GM21381 (cell line): Measurements from ENCODE around the gene ASCL1.
A peak's percentile ranks its signal among the peaks of the same experiment; 100 is the strongest.

Source experiments
- ATAC-seq: cut with Tn5 transposase; IDR thresholded peaks from one replicate; pipeline ENCODE4 v1.9.1; 2021; ENCODE audit warnings: mild to moderate bottlenecking, moderate library complexity; ENCODE audit not compliant: unreplicated experiment

Gene ASCL1

DNA sequence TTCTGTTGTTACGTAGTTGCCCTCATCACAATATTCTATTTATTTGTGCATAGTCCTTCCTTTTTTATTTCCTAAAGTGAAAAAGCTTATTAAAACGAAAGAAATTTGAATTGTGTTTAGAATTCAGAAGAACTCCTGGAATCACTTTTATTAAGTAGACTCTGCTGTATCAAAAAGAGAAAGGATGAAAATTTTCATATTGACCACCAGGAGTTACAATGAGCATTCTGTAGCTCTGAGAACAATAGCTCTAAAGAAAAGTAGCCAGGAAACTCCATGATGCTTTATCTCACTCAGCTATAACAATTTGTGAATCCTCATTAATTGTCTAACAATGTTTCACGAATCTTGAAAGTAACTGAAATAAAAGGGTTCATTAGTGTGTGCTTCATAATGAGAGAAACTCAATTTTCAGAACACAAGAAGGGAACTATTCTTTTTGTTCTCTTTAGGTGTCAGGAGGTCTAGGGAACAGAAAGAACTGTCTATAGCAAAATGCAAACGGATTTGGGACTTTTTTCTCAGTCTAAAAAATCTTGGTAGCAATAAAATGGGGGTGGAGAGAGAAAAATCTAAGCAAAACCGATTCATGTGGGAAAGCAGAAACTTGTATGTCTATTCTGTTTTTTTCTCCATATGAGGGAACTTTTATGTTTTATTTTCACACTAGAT lies 19.3 kb downstream of the ASCL1 start:
- ATAC-seq, result no peak

DNA sequence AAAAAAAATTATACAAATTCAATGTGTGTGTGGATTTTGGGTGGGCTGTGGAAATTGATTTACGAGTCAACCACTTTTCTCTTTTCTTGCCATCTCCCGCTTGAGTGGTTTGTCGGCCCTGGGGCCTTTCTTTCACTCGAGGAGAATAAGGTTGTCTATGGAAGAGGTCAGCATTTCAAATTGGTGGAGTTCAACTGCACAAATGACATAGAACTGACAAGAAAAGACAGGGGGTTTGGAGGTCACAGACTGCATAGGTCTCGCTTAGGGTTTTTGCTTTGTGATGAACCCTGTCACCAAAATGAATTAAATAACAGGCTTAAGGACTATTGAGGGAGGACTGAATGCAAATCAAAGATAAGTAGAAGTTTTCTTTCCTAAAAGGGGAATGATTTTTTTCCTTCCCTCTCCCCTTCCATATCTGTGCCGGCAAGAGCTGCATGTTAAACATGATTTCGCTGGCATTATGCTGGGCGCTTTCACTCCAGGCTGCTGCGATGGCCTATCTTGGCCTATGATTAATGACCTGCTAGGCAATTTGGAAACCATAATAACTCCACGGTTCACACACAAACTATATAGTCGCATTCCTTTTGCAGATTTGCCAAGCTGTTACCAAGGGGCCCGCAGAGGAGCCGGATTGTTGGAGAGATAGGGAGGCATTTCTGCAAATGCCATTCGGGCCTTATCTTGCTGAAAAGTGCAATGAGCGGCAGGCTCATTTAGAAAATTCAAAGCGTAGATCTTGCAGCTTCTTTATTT lies 20.7 kb downstream of the ASCL1 start:
- ATAC-seq, result no peak

DNA sequence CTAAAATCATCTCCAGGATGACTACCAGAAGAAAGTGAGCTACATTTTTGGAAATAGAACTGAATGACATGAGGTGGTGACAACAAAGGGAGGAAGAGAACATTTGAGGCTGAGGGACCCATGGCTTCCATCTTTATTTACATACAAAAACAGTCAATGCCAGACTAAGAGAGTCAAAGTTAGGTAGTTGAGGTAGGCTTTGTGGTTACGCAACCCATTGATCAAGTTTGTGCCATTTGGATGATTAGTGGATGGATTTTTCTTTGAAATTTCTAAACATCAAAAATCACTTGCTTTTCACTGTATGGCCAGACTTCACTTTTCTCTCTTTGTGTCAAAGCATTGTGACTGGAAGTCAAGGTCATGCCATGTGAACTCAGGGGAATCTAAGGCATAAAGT lies 22.9 kb downstream of the ASCL1 start:
- ATAC-seq, result no peak

DNA sequence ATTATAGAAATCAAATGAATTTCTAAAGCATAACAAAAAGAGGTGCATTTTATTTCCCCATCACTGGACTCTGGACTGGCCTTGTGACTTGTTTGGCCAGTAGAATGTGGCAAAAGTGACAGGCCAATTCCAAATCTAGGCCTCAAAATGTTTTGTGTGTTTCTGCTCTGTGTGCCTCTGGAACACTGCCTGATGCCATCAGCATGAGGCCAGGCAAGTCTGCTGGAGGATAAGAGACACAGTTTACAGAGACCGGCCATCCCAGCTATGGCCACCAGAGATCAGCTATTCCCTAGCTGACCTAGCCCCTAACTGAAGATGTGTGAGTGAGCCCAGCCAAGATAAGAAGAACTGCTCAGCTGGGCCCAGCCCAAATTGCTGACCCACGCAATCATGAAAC lies 32.9 kb downstream of the ASCL1 start:
- ATAC-seq, result no peak

DNA sequence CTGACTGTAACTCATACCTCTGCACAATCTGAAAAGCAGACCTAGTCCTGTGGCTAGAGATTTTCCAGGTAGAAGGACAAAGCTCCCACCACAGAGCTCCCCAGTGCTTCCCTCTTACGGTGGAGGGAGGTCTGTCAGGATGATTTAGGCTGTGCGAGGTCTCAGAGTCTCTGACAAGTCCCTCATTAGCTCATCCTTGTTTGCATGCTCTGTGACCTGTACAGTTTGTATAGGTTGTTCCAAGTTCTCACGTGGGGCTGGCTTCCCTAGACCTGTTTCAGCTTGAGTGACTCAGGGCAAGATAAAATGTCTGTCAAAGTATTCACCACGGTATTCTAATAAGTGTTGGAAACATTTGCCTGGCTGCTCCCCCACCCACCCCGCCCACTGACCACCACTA lies 34.8 kb downstream of the ASCL1 start:
- peak; percentile 44 for ATAC-seq

DNA sequence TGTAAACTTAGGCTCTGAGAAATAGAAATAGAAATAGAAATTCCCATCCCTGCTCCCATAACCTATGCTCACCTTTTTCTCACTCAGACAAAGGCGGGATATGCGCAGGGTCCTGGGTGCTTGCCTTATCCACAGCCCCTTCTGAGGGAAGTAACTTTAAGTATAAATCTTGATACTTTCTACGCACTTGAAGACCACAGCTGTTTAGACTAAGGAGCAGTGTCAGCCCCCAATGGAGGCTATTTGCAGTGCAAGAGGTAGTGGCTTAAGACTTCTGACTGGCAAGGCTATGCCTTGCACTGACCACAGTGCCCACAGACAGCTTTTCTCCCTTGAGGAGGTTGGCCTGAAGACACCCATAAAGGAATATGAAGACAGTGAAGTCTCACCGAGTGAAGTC lies 35.2 kb downstream of the ASCL1 start:
- ATAC-seq, result peak; percentile 29

DNA sequence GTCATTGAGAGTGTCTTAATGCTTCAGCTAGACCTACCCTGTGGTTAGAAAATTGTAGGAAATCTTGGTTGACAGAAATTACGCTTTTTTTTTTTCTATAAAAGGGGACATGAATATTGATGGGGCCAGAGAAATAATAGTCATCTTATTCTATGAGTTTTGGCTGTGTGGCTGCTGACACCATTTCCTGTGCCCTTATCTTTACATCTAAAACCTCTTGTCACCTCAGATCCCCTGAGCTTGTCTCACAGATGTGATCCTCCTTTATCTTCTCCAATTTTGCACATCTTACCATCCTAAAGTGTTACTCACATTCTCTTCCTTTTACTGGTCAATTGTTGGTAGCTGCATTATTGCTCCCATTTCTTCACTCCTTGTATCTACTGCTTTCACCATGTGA lies 36.1 kb downstream of the ASCL1 start:
- ATAC-seq, result no peak

DNA sequence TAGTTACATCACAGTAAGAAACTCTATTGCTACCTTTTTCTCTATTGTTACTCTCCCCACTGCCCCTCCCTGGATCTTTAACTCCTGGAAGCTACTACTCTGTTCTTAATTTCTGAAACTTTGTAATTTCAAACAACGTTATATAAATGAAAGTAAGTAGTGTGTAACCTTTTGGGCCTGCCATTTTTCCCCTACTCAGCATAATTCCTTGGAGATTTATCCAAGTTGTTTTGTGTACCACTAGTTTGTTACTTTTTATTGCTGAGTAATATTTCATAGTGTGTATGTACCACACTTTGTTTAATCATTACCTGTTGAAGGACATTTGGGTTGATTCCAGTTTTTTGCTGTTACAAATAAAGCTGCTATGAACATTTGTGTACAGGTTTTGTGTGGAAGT lies 37.9 kb downstream of the ASCL1 start:
- ATAC-seq, result no peak
